Astrocyte of the spinal cord (primary cell): ENCODE measurements around the gene PRR19.
A peak's percentile ranks its signal among the peaks of the same experiment; 100 is the strongest.

Source experiments
- DNase-seq: peaks from one replicate; pipeline ENCODE4 v3.0.0; 2011; ENCODE audit warnings: low read depth, low spot score
- H3K4me3 ChIP-seq: 2 replicates; pipeline ENCODE4 v1.5.1; 2011; ENCODE audit warnings: low read depth, mild to moderate bottlenecking, low read length, moderate library complexity
- in situ Hi-C: cut with HindIII; loops from 2 replicates; pipeline ENCODE4 v1.10.0; 2017; ENCODE audit warnings: low sequenced_read_pairs
- TF ChIP-seq, protein P1 (sequence below): IDR thresholded peaks from 2 replicates; pipeline ENCODE4 v1.5.1; 2012; ENCODE audit warnings: low read depth, mild to moderate bottlenecking, low read length, inconsistent platforms

Gene PRR19

DNA sequence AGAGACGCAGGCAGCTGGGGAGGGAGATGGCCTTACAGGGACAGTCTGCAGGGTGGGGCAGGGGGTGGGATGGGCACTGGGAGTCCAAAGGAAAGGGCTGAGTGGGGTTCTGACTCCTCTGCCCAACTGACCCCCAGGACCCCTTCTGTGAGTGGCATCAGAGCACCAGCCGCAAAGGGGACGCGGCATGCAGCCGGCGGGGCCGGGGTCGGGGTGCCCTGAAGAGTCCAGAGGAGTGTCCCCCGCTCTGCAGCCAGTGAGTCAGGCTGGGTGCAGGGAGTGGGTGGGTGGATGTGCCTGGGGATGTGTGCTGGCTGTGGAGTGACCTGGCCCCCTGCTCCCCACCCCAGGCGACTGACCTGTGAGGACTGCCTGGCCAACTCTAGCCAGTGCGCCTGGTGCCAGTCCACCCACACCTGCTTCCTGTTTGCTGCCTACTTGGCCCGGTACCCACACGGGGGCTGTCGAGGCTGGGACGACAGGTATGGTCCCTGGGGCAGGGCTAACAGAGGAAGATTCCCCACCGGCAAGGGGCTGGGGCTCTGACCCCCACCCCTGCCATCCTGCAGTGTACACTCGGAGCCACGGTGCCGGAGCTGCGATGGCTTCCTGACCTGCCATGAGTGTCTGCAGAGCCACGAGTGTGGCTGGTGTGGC is 49.3 kb downstream of the PRR19 start:
- no peak overlapping the region for H3K4me3 ChIP-seq
- TF ChIP-seq, protein P1, sequence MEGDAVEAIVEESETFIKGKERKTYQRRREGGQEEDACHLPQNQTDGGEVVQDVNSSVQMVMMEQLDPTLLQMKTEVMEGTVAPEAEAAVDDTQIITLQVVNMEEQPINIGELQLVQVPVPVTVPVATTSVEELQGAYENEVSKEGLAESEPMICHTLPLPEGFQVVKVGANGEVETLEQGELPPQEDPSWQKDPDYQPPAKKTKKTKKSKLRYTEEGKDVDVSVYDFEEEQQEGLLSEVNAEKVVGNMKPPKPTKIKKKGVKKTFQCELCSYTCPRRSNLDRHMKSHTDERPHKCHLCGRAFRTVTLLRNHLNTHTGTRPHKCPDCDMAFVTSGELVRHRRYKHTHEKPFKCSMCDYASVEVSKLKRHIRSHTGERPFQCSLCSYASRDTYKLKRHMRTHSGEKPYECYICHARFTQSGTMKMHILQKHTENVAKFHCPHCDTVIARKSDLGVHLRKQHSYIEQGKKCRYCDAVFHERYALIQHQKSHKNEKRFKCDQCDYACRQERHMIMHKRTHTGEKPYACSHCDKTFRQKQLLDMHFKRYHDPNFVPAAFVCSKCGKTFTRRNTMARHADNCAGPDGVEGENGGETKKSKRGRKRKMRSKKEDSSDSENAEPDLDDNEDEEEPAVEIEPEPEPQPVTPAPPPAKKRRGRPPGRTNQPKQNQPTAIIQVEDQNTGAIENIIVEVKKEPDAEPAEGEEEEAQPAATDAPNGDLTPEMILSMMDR: no peak
- DNase-seq: no peak
- in situ Hi-C loops: no loop called here

DNA sequence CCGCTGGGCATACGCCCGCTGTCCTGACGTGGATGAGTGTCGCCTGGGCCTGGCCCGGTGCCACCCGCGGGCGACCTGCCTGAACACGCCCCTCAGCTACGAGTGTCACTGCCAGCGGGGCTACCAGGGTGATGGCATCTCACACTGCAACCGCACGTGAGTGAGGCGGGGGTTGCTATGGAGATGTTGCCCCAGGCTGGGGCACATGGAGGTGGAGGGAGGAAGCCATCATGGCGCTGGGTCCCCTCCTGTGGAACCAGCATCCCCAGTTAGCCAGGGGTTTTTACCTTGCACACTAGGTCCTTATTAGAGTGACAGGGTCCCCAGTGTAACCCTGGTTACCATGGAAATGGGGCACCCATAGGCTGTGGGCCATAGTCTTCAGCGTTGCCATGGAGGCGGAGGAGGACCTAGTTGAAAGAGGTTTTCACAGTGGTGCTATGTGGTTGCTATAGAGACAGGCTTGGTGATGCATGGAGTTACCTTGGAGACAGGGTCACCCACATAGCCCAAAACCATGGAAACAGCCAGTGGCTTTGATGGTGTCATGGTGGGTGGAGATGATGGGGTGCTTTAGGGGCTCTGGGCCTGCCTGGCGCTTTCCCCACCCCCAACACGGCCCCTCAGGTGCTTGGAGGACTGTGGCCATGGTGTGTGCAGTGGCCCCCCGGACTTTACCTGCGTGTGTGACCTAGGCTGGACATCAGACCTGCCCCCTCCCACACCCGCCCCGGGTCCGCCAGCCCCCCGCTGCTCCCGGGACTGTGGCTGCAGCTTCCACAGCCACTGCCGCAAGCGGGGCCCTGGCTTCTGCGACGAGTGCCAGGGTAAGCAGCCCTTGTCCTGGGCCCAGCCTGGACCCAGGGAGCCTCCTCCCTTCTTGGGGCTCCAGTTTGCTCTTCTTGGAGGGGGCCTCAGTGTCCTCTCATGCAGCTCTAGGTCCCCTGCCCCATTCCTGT is 50.6 kb downstream of the PRR19 start:
- no peak overlapping the region for H3K4me3 ChIP-seq
- in situ Hi-C loops: no loop called here
- TF ChIP-seq, protein P1: no peak
- peak; percentile 11 for DNase-seq

GRCh38 chr19:42353341-42354015 is 51.5 kb downstream of the PRR19 start:
- no peak overlapping the region for H3K4me3 ChIP-seq
- no peak for DNase-seq
- TF ChIP-seq, protein P1: no peak
- in situ Hi-C loops: no loop called here

GRCh38 chr19:42355896-42356295 is 54.0 kb downstream of the PRR19 start:
- in situ Hi-C loops: no loop called here
- TF ChIP-seq, protein P1: no peak
- H3K4me3 ChIP-seq: no peak overlapping the region
- no peak for DNase-seq

DNA sequence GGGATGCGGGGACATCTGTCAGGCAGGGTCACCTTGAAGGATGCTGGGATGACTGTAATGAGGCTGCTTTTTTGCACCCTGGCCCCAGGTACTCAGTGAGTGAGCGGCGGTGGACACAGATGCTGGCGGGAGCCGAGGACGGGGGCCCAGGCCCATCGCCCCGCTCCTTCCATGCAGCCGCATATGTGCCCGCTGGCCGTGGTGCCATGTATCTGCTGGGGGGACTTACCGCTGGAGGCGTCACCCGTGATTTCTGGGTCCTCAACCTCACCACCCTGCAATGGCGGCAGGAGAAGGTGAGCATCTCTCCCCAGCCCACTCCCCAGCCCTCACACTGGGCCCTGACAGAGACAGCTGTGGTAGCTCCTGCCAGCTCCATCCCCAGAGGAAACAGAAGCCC is 54.8 kb downstream of the PRR19 start:
- DNase-seq: no peak
- TF ChIP-seq, protein P1: no peak
- in situ Hi-C loops: no loop called here
- H3K4me3 ChIP-seq: no peak overlapping the region

DNA sequence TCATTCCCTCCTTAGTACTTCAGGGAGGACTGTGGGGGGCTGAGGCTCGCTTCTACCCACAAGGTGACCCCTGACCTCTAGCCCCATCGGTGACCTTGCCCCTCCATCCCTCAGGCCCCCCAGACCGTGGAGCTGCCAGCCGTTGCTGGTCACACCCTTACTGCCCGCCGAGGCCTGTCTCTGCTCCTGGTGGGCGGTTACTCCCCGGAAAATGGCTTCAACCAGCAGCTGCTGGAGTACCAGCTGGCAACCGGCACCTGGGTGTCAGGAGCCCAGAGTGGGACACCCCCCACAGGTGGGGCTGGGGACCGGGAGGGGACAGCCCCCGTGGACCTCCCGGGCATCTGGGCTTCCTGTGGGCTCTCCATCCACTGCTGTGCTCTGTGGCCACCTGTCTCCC is 55.4 kb downstream of the PRR19 start:
- in situ Hi-C loops: no loop called here
- no peak overlapping the region for H3K4me3 ChIP-seq
- no peak for DNase-seq
- TF ChIP-seq, protein P1: no peak
